Embryonic facial prominence (tissue), 1 donor: ENCODE data around the gene CFL1.
"Not testable (repeated sequence)": the region's sequence is repeated elsewhere in the genome, so short reads cannot be mapped to it uniquely, and the experiment has no call there.

Experiments
- DNase-seq: peaks from one replicate; pipeline ENCODE4 v3.0.0-alpha.2; 2016; ENCODE audit errors: extremely low spot score

The CFL1 gene

DNA sequence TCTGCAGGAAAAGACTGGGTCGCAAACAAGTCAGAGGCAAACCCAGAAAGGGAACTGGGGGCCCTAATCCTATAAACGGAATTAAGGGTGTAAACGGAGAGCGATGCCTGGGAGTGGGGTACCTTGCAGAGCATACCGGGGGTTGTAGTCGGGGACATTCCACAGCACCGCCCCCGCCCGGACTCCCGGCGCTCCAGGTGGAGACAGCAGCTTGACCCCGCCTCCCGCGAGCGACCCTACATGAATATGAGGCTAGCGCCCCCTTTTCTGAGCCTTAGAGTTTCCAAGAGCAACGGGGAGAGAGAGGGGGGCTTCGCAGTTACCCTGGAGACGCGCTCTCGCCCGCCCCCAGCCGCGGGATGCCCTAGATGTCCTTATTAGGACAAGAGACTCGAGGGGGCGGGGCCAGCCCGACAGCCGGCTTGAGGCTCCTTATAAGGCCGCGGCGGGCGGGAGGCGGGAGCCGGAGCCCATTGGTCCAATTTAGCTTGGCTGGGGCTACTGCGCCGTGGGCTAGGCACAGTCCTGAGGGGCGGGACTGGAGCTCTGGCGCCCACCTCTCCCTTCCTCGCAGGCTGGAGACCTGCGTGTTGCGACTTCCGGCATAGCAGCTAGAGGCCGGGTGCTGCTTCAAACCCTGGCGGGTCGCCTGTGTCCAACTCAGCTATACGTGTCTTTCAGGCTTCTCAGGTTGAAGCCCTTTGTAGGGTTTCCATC lies 1.3 kb upstream of the CFL1 start:
- DNase-seq: peak; percentile 96

DNA sequence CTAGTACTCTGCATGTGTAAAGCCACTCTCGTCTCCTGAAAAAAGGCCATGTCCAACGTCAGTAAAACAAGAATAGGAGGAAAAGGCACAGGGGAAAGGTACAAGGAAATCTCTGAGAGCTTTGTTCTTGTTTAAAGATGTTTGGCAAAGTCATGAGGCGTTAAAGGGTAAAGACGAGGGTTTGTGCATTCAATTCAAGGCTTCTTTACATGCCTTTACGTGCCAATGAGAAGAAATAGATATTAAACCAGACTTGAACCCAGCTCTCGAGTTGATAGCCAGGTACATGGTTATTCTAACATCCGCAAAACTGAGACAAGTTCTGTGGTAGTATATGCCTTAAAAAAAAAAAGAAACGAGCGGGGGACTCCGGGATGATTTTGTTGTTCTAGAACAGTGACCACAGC lies 704 bp upstream of the CFL1 start:
- DNase-seq: no peak

DNA sequence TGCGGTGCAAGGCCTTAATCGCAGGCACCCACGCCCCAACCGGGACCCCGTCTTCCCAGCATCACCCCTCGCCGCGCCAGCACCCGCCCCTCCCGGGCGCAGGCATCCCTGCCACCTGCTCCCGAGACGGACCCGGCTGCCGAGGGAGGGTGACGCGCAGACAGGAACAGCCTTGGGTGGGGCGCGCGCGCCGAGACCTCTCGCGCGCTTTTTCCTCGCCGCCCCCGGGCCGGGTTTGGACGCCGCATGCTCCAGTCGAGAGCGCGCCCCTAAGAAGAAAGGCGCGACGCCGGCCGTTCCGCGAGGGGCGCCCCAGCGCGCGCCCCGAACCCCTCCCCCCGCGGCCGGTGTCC lies 504 bp downstream of the CFL1 start:
- no peak for DNase-seq

DNA sequence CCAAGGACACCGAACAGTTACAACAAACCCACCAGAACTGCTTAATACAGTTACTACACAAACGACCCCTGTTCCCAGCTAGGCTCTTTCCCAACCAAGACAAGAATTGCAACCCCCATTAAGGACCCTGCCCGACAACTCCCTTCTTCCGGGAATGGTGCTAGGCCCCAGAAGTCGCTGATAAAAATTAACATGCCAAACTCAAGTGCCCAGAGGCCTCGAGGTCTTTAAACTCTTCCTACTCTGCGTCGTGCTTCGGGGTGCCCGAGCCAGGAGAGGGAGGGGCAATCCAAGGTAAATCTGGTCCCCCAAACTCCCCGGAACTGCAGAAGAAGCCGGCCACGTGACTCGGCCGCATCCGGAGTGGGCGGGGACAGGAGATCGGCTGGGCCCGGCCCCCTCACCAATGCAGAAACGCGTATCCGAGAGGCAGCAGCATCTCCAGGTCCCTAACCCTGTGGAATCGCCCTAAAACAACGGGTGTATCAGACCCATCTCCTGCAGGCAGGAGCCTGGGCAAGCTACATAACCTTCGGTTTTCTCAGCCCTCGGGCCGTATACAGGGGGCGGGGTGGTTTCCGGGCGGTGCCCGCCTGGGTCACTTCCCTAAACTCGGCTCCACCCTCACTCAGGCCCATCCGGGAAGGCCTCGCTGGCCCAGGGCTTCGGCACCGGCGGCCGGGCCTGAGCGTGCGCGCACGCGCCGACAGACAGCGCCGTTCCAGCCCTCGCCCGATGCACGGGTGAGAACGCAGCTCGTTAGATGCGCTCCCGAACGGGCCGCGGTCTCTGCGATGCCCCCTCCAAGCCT lies 1.1 kb downstream of the CFL1 start:
- peak; percentile 4 for DNase-seq

DNA sequence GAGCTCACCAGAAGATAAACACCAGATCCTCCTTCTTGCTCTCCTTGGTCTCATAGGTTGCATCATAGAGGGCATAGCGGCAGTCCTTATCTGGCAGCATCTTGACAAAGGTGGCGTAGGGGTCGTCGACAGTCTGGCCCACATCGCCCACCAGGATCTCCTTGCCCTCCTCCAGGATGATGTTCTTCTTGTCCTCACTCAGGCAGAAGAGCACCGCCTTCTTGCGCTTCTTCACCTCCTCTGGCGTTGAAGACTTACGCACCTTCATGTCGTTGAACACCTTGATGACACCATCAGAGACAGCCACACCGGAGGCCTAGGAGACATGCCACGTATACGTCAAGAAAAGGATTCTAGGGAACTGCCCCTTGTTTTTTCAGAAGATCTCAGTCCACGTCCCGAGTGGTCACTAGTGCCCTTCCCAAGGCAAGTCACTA lies 2.0 kb downstream of the CFL1 start:
- DNase-seq: no peak

DNA sequence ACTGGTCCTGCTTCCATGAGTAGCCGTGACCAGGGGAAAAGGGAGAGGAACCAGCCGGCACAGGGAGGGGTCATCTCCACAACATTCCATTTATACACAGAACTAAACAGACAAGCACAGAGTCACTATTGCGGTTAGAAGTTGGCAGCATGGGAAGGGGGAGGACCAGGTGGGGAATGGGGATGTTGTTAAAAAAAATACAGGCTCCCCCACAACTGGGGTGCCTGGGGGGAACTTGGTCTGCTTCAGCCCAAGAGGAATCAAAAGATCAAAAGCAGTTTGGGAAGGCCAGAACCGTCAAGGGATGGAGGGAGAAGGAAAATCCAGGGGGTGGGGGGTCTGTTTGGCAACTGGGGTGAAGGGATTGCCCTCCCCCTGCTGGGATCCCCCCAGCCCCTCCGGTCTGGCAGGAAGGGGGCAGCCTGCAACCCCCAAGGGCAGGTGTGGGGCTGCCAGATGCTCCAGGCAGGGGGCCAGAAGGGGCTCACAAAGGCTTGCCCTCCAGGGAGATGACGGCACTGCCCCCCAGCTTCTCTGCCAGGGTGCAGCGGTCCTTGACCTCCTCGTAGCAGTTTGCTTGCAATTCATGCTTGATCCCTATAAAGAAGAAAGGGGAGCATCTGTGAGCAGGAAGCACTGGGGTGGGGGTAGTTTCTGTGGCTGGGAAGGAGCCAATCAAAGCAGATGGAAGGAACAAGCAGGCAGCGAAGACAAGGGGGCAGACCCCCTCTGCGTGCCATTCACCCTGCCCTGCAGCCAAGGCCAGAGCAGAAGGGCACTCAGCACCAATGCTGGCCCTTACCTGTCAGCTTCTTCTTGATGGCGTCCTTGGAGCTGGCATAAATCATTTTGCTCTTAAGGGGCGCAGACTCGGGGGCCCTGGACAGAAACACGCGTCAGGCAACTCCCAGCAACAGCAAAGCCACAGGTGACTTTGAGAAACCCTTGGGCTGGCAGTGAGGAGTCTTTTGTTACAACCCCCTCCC lies 2.8 kb downstream of the CFL1 start:
- DNase-seq: no peak

DNA sequence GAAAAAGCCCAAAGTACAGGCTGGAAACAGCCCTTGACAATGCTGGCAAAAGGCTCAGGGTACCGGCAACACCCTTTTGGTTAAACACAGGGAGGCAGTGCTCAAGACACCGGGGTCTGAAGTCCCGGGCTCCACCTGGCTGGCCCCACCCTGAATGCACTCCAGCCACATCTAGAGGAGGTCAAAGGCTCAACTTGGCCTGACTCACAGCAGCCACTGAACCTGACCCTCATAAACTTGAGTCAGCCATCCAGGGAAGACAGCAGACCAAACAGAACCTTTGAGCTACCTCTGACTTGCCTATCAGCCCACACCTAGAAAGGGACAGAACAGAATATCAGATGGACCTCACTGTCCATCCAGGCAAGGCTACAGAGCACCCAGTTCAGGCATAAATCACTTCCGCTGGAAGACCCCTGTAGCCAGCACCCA lies 3.8 kb downstream of the CFL1 start:
- no peak for DNase-seq

DNA sequence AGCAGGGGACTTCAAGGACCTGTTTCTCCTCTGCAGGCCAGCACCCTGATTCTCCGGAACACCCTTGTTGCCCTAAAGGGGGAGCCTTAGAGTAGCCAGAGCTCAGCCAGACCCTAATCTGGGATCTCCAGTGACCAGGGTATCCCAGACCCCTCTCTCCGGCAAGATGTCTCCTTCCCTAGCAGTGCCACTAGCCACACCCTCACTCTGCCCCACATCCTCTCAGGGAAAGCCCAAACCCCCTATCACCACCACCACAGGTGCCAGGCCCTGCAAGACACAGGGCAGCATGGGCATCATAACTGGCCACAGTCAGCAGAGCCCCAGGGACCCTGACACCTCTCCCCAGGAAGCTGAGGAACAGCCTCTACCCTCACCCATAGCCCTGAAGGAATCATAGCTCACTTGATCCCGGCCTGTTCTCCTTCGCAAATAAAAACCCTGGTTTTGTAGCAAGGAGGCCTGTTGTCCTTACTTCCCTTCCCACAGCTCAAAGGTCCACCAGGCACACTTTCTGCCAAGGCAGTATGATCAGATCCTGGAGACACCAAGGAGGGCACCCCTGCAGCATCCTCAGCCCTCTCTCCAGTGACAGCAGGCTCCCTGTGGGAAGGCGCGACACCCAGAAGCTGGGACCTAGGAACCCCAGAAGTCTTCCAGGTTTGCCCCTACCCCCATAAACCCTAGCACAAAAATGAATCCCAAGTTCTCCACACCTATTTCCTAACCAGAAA lies 4.6 kb downstream of the CFL1 start:
- DNase-seq: no peak

DNA sequence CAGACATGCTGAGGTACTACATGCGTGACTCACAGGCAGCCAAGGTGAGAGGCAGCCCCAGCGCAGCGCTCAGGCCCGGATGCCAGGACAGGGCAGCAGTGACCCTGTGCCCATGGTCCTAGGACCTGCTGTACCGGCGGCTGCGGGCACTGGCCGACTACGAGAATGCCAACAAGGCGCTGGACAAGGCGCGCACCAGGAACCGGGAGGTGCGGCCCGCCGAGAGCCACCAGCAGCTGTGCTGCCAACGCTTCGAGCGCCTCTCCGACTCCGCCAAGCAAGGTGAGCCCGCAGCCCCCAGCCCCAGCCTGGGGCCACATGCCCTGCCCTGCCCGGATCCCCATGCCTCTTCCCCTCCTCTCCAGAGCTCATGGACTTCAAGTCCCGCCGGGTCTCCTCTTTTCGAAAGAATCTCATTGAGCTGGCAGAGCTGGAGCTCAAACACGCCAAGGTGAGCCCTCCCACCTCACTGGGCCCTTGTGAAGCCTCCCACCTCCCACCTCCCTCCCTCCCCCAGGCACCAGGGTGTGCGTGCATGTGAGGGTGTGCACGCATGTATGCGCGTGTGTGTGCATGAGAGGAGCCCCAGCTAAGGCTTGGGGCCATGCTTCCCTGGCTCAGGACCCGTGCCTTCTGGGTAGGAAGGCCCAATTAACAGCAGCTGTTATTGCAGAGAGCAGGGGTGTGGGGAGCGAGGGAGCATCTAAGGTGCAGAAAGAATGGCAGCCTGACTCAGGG lies 5.3 kb downstream of the CFL1 start:
- DNase-seq: no peak

DNA sequence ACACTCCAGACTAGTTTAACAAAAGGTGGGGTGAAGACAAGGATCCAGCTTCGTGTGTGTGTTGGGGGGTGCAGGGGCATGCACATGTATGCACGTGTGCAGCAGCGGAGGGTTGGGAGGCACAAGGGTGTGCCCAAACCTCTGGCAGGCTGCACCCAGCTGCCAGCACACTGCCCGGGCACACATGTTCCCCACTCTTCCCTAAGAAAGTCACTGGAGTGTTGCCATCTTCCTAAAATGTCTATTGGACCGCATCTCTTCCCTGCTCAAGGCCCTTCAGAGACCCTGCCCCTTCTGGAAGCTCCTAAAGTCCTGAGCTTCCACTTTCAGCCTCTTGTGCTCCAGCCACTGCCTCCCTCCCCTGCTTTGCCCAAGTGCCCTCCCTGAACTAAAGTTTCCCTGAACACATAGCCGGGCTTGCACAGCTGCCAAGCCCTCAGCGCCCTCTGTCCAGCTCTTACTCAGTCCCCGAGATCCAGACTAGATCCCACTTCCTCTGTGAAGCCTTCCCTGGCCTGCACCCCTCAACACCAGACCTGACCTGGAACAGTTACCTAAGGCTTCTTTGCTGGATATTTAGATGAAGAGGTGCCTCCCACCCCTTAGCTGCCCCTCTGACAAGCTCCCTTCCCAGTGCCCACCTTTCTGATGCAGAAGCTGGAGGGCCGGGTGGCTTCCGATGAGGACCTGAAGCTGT lies 6.0 kb downstream of the CFL1 start:
- DNase-seq: no peak

DNA sequence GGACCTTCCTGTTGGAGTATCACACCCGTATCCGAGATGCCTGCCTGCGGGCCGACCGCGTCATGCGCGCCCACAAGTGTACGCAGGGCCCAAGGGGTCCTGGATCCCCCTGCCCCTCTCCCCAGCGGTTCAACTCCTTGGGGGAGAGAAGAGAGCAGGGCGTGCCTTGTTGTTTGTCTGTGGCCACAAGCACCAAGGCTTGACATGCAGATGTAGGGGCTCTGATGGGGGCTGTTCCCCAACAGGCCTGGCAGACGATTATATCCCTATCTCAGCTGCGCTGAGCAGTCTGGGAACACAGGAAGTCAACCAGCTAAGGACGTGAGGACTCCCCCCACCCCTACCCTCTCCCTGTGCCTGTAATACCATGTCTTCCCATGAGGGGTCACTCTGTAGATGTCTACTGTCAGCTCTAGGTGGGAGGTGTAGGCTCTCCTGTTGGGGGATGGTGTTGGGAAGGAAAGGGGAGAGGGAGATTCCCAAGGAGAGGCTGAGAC lies 6.8 kb downstream of the CFL1 start:
- DNase-seq: no peak

DNA sequence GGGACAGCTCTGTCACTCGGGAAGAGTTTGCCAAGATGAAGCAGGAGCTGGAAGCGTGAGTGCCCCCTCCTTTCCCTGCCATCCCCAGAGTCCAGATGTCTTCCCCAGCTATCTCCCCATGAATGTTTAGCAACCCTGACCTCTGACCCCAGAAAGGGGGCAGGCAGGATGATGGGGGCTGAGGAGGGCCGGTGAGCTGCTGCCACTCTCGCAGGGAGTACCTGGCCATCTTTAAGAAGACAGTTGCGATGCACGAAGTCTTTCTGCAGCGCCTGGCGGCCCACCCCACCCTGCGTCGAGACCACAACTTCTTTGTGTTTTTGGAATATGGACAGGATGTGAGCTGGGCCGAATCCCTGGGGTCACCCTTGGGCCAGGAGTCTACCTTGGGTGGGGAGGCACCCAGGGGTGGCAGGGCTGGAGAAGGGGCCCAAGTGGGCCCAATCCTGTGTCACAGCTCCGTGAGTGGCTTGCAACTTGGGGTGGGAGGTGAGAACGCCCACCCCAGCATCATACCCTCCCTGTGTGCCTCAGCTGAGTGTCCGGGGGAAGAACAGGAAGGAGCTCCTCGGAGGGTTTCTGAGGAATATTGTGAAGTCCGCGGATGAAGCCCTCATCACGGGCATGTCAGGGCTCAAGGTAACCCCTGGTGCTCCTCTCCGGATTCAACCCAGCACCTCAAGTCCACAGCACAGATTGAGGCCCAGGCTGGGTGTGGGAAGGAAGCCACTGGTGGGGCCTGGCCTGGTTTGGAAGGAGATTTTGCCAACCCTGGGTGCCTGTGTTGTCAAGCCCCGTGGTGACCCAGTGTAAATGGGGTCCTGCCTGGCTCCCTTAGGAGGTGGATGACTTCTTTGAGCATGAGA lies 7.5 kb downstream of the CFL1 start:
- no peak for DNase-seq

DNA sequence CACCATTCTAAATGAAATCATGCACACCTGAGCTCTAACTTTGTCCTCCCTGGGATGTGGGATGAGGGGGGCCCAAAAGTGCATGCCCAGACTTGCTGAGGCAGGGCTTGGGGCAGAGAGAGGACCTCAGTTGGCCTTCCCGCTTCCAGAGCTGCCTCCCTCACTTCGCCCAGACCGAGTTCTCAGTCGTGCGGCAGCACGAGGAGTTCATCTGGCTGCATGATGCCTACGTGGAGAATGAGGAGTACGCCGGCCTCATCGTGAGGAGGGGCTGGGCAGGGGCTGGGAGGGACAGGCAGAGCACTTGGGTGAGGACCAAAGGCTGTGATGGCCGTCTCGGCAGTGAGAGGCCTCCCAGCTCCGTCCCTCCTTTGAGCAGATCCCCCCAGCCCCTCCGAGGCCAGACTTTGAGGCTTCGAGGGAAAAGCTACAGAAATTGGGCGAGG lies 8.2 kb downstream of the CFL1 start:
- no peak for DNase-seq

DNA sequence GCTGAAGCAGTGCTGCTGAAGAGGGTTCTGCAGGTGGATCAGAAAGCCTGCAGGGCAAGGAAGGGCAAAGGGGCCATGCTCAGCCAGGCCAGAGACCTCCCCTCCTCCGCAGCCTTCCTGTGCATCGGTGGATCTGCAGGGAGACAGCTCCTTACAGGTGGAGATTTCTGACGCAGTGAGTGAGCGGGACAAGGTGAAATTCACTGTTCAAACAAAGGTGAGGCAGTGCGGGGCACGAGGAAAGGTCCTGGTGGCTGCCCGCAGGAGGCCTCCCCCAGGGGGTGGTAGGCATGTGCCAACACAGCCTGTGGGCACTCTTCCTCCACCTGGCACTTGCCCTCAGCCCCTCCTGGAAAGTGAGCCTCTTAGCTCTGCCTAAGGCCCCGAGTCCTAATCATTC lies 8.6 kb downstream of the CFL1 start:
- no peak for DNase-seq

DNA sequence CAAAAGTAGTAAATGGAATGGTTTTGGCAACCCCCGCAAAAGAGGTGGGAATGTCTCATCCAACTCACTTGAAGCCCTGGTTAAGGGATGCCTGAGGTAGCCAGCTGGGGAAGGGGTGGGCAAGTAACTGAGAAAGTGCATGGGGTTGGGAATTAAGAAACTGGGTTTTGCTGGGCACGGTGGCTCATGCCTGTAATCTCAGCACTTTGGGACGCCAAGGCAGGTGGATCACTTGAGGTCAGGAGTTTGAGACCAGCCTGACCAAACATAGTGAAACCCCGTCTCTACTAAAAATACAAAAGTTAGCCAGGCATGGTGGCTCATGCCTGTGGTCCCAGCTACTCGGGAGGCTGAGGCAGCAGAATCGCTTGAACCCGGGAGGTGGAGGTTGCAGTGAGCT lies 9.3 kb downstream of the CFL1 start:
- DNase-seq: not testable (repeated sequence)

DNA sequence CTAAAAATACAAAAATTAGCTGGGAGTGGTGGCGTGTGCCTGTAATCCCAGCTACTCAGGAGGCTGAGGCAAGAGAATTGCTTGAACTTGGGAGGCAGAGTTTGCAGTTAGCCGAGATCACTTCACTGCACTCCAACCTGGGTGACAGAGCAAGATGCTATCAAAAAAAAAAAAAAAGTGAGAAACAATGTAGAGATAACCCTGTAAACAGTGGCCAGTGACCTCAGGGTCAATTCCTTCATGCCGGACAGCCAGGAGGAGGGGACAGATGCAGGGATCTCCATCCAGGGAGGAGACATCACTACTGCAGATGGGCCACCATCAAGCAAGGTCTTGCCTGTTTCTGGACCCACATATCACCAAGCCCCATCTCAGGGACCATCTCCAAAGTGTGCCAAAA lies 10.2 kb downstream of the CFL1 start:
- DNase-seq: no peak

DNA sequence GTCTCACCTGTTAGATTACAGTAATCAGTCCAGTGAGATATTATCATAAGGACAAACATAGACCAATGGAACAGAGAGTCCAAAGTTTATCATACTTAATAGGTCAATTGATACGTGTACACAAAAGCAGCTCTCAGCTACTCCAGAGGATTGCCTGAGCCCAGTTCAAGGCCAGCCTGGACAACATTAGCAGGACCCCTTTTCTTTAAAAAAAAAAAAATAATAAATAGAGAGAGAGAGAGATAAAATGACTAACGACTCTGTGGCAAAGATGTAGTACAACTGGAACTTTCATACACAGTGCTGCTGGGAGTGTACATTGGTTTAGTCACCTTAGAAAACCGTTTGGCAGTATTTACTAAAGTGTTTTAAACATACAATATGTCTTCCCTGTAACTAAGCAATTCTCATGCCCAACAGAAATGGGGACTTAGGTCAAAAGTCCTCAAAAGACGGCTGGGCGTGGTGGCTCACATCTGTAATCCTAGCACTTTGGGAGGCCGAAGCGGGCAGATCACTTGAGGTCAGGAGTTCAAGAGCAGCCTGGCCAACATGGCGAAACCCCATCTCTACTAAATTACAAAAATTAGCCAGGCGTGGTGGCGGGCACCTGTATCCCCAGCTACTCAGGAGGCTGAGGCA lies 13.6 kb downstream of the CFL1 start:
- no peak for DNase-seq

DNA sequence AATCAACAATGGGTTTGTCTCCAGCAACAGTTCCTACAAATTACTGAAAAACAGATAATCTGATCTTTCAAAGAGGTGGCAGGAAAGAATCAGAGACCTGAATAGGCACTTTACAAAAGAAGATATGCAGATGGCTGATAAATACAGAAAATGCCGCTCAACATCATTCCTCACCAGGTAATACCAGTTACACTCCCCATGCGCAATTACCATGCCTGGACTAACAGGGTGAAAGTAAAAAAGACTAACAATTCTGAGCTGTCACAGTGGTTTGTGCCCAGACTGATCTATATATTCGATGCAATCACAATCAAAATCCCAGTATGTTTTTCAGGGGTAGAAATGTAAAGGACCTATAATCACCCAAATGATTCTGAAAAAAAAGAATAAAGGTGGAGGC lies 14.2 kb downstream of the CFL1 start:
- DNase-seq: no peak
